ENCODE measurements around the gene FAM98B. TPM values are rescaled to one million over a fixed set of nuclear protein-coding genes. Genes with fewer than 3 reads are reported as not detected.

FAM98B gene
- polyA plus RNA-seq, 4 donors: 56.1 to 106 (median 82.4) TPM

DNA sequence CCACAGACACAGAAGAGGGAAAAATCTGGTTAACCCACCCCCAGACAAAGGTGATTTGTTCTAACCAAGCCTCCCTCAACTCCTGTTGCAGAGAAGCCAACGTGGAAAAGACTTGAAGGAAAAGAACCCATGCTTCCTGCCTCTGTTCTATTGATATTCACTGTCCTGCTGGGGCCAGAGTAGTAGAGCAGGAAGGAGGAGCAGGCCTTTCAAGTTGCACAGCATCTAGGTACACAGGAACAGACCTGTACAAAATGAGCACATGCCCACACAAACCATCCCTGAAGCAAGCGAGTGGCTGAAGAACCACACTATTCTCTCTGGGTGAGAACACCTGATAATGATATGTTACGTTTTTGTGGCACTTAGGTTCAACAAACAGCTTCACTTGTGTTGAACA, 80.8 kb downstream of the FAM98B start:
- no peak for DNase-seq (ENCODE audit: low read depth in 4 of 4, low spot score in 3 of 4)

DNA sequence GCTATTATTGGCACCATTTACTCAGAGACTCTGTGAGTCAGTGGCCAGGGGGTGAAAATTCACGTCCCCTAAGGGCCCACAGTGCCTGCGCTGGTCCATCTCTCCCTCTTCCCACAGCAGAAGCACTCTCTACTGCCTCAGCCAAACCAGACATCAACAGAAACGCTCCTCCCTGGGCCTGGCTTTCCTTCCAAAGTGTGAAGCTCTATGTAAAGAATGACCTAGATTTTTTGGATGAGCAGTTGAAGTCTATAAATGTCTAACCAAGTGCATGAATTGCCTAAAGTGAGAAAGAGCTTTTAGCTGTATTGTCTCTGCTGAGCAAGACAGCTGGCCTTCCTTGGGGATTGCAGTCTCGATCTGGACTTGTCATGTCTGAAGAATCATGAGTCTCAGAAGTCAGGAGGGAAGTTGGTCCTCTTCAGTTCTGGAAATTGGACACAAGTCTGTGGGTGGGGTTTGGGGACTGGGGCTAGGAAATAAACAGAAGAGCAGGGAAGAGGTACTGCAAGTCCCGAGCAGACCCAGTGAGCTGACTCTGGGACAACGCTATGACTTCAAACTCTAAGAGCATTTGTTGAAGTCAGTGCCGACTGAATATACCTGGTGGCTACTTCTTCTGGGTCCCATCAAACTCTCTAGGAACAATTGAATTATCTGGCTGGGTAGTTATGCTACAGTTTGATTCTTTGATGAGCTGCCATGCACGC, 81.7 kb downstream of the FAM98B start:
- DNase-seq (ENCODE audit: low read depth in 4 of 4, low spot score in 3 of 4): no peak

DNA sequence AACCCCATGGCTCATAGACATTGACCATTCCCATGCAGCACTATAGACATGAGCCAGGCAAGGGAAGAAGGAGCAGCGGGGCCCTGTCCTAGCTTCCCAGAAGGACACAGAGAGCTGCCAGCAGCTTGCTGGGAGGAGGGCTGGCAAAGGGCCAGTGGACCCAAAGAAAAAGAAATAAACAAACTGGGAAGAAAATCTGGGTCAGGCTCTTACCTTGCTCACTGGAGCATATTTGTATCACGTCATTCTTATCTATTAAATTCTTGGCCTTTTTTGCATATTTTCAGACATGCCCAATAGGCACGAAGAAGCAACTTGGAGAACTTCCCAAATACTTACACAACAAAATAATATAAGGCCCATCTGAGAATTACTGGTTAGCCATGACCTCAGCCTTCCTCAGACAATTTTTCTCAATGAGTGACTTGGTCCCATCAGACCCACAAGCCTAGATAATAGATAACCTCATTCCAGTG, 82.3 kb downstream of the FAM98B start:
- no peak for DNase-seq (ENCODE audit: low read depth in 4 of 4, low spot score in 3 of 4)

Other genes with a start within 250 kb of the FAM98B start
- 10 to 100 TPM; 30.5 to 49.2 (median 37.1) TPM for gene SPRED1, start 201.3 kb upstream of the FAM98B start, polyA plus RNA-seq (ENCODE audit: insufficient read length in 4 of 4)
- gene RASGRP1, start 110.7 kb downstream of the FAM98B start, polyA plus RNA-seq (ENCODE audit: insufficient read length in 4 of 4): 10 to 100 TPM in 3 of 4 donors, under 1 TPM in 1; 0.89 to 15.0 (median 13.1) TPM

Data from left renal pelvis (tissue), 4 donors.